HG02840 (cell line): ENCODE results near the gene TMEM181.
"Not testable (repeated sequence)": the region's sequence is repeated elsewhere in the genome, so short reads cannot be mapped to it uniquely, and the experiment has no call there.

Source experiments
- ATAC-seq: cut with Tn5 transposase; IDR thresholded peaks from one replicate; pipeline ENCODE4 v1.9.1; 2021; ENCODE audit warnings: mild to moderate bottlenecking, moderate library complexity, moderate number of reproducible peaks; ENCODE audit not compliant: unreplicated experiment, low FRiP score

Gene TMEM181

DNA sequence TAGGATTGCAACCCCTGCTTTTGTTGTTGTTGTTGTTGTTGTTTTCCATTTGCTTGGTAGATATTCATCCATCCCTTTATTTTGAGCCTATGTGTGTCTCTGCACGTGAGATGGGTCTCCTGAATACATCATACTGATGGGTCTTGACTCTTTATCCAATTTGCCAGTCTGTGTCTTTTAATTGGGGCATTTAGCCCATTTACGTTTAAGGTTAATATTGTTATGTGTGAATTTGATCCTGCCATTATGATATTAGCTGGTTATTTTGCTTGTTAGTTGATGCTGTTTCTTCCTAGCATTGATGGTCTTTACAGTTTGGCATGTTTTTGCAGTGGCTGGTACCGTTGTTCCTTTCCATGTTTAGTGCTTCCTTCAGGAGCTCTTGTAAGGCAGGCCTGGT, 58.4 kb downstream of the TMEM181 start:
- ATAC-seq, result not testable (repeated sequence)

DNA sequence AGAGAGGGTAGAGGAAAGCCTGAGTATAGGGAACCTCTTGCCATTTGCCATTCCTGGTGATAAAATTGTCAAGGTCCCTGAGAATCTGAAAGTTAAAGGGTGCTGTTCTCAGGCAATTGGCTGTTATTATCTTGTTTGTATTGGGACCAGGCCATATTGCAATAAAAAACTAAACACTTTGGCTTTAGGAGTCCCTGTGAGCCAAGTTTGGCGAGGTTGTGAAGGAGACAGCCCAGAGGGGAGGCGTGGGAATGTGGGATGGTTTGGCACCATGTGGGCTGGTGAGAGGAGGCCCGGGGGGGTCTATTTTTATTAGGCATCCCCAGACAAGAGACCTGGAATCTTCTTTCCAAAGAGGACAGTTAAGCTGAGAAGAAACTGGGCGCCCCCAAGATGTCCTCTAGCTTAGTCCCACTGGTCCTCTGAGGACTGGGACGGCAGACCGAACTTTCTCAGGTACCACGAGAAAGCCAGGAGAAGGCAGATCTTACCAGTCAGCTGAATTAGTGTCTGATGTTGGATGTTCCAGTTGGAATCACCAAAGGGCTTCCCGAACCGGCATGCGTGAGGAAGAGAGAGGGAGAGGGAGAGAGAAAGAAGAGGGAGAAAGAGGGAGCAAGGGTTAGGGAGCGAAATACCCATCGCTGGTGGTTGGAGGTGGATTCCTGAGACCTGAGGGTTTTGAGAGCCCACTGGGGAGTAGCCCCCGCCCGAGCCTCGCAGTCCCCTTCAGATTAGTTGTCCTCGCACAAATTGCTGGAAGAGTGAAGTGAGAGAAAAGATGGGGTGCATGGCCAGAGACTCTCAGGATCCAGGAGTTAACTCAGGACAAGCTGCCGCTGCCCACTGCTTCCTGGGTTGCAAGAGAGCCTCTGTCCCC, 60.3 kb downstream of the TMEM181 start:
- no peak for ATAC-seq

DNA sequence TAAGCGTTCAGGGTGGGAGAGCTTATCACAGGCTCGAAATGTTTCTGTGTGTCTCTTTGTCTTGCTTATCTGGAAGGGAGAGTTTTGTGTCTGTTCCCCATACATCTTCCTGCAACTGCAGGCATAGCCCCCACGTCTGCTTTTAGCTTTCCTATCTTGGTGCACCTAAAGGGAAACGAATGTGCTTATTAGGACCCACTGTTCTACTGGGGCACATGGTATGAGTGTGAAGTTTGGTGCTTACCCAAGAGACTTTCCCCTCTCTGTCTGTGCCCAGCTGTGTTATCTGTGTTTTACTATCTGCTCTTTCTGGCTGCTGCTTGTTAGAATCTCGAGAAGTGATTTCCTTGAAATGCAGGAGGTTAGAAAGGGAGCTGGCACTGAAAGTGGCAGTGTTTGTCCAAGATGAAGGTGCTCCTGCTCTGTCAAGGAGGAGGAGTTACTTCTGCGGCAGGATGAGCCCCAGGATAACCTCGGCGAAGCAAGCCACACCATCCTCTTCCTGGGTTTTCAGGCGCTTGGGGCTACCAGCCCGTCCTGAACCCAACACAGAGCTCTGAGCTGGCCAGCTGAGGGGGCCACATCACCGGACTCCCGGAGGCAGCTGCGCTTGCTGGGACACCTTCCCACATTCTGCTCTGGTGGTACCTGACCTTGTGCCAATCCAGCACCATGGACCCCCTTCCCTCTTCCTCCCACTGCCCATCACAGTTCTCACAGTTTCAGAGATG, 61.2 kb downstream of the TMEM181 start:
- no peak for ATAC-seq

DNA sequence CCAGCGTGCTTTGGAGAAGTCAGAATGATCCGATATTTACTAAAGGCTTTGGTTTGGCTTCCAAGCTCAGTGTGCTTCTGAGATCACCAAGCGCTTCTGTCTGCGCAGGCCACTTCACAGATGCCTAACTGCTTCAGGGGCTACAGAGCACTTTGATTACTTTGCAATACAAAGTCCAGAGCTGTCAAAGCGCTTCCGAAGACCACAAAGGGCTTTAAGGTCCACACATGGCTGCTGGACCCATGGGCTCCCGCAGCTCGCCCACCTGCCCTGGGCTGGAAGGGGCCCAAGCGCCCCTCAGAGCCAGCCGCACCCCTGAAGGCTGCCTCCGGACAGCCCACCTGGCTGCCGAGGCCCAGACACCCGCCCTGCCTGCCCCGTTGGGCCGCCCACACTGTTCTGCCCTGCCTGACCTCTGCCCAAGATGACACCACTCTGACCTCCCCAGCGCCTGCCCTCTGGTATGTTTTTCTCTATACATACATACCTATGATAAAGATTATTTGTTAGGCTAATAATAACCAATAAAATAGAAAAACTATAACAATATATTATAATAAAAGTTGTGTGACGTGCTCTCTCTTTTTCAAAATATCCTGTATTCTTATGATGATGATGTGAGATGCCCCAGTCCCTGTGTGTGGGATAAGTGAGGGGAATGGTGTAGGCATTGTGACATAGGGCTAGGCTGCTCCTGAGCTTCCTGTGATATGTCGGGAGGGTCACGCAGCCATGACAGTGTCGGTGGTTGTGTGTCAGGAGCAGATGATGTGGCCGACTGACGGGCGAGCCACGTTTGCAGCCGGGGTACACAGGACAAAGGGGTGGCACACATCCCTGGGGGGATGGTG, 62.0 kb downstream of the TMEM181 start:
- ATAC-seq, result no peak

DNA sequence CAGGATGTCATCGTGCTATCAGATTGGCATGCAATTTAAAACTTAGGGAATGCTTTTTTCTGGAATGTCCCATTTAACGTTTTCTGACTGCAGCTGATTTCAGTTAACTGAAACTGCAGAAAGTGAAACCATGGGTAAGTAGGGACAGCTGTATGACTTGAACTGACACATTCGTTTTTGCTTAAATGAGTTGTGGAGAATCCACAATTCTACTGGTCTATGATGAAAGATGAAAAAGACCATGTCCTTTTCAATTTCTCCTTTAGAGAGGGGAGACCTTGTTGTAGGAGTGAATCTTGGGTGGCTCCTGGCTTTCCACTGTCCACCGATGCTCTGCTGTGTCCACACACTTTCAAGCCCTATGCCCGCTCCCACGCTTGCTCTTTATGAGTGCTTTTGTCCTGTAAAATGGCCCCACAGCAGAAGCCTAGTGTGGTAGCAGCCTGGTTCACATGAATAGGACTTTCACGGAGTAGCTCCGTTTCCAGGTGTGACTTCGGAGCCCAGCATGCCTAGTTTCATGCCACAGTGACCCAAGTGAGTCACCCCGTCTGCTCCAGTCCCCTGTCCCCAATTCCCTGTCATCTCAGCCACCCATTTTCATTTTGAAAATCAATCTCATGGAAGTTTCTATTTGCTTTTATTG, 62.8 kb downstream of the TMEM181 start:
- ATAC-seq, result no peak

DNA sequence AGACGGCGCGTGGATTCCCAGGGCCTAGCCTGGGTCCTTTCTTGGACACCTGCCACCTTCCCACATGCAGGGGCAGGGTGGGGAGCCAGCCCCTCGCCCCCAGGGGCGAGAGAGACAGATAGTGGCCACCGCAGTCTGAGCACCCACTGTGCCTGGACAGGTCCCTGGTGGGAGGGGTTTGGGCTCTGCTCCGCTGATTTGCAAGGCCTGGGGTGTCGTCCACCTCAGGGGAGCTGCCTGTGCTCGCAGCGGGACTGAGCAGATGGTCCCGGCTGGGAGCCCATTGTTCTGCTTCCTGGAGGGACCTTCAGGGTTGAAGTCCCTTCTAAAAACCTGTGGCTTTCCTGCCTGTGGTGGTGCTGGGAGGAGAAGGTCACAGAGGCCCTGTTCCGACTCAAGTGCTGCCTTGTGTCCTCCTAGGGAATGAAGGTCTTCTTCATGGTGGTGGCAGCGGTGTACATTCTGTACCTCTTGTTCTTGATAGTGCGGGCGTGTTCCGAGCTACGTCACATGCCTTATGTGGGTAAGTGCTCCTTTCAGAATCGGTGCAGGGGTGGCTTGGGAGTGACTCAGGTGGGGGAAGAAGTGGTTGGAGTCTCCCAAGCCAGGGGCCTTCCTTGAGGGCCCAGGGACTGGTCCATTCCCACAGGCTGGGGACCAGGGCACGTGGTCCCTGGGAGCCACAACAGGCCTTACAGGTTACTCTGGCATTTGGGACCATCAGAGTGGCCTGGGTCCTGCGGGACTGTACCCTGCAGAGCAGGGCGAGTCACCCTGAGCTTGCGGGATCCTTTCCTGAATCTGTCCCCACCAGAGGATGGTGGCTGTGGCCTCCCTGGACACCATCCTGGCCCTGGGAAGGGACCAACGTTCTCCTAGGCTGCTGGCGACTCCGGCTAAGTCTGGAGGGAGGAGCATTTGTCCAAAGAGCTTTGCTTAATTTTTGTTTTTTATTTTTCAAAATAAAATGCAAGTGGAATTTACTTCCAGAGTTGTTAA, 65.1 kb downstream of the TMEM181 start:
- ATAC-seq, result no peak

DNA sequence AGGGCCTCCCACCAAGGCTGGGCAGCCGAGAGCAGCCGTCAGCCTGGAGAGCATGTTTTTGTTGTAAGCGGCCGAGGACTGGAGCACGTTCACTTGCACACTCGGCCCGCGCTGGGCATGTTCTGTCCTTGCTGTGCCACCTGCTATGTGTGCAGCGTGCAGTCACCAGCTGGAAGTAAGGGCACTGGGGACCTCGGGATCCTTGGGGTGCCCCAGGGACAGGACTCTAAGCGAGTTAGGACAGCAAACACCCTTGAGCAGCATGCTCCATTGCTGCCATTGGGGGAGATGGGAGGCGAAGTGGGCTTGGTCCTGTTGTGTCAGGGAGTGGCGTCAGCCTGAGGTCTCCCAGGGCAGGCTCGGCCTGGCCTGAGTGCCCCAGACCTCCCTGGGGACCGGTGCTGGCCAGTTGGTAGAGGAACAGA, 66.0 kb downstream of the TMEM181 start:
- no peak for ATAC-seq

DNA sequence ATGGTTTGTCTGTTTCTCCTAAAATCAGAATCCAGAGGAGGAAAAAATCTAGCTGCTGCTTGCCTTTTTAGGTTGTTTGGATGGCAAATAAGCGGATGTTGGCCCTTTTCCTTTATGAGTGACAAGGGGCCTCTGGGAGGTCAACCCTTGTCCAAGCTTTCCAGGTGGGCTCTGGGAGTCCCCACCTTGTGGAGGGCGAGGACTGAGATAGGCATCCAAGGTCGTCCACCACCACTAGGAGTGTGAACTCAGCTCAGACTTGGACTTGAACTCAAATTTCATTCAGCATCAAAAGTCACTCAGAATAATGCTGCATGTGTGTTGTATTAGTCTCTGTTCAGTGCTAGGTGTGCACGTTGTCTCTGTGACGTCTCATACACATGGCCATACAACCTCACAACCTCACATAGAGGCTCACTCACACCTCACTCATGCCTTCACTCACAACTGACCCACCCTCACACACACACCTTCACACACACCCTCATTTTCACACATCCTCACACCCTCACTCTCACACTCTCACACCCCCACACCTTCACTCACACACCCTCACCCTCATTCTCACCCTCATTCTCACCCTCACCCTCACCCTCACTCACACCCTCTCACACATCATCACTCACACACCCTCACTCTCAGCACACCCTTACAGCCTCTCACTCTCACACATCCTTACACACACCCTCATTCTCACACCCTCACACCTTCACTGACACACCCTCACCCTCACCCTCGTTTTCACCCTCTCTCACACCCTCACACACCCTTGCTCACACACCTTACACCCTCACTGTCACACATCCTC, 66.7 kb downstream of the TMEM181 start:
- no peak for ATAC-seq

DNA sequence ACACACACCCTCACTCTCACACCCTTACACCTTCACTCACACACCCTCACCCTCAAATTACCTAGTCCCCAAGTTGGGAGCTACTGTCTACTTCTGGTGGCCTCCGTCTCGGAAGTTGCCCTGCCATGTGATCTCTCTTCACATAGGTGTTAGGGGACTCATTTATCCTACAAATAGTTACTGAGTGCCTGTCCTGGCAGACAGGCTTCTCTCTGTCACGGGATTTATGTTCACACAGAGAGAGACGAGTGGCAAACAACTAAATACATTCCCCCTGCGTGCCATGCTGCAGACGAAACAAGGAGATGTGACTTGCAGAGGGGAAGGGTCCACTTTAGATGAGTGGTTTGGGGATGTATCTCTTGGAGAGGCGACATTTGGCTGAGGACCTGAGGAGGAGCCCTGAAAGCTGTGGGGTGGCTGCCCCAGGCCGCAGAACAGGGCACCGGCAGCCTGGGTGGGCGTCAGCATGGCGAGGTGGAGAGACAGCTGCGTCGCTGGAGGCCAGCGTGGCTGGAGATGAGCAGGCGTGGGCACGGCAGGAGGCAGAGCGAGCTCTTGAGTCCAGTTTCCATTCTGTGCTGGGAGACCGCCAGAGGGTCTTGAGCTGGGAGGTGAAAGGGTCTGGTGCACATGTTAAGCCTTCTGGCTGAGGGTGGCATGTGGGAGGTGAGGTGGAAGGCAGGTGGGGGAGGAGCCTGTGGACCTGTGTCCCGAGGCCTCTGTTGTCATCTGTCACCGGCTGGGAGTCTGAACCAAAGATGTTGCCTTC, 67.5 kb downstream of the TMEM181 start:
- no peak for ATAC-seq

DNA sequence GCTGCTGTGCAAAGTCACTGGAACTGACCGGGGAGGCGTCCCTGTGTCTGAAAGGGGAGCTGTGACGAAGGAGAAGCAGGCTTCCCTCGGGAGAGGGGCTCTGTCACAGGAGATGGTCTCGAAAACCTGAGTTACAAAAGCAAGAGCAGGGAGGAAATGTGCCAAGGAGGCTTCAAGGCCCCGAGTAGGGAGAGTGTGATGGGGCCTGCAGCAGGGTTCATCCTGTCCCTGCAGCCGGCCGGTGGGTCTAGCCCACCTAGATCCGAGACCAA, 68.0 kb downstream of the TMEM181 start:
- ATAC-seq, result no peak

DNA sequence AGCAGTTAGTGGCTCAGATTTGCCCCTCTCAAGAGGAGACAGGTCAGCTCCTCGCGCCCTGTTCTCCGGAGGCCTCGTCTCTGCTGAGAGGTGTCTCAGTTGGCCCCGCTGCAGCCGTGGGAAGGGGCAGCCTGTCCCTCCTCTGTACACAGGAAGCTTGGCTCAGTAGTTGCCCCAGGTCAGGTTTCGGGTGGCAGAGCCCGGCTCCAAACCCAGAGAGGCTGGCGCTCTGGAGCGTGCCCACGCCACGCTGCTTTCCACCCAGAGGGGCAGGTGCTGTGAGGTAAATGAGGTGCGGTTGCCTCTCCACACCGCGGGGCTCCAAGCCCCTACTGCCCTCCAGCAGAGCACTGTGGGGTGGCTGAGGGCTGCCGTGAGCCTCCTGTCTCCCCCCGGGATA, 68.7 kb downstream of the TMEM181 start:
- ATAC-seq, result no peak

DNA sequence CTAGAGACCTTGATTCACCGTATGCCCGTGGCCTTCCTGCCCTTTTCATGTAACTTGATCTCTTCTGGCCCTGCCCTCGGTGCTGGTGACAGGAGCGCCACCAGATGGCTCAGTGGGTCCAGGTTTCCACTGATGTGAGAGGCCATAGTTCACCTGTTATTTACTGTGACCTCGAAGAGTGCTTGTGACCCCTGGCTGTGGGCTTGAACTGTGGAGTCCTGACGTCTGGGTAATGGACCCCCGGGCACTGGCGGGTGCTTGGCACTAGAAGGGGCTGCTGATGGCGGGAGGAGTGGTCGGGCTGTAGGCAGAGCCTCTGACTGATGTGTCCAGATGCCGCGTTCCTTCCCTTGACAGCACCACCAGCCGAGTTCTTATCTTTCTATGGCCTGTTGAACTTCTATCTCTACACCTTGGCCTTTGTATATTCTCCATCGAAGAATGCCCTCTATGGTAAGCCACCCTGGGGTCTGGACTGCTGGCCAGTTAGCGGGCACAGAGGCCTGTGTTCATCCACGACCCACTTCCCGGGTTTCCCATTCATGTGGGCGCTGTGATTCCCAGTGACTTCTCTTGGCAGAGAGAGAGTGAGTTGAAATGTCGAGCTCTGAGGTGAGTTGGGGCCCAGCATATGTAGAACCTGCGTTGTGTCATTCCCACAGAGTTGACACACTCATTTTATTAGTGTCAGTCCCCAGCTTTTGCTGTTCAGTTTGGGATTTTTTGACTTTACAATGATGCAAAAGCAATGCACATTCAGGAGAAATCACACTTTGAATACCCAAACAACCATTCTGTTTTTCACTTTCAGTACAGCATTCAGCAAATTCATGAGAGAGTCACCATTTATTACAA, 69.7 kb downstream of the TMEM181 start:
- no peak for ATAC-seq

DNA sequence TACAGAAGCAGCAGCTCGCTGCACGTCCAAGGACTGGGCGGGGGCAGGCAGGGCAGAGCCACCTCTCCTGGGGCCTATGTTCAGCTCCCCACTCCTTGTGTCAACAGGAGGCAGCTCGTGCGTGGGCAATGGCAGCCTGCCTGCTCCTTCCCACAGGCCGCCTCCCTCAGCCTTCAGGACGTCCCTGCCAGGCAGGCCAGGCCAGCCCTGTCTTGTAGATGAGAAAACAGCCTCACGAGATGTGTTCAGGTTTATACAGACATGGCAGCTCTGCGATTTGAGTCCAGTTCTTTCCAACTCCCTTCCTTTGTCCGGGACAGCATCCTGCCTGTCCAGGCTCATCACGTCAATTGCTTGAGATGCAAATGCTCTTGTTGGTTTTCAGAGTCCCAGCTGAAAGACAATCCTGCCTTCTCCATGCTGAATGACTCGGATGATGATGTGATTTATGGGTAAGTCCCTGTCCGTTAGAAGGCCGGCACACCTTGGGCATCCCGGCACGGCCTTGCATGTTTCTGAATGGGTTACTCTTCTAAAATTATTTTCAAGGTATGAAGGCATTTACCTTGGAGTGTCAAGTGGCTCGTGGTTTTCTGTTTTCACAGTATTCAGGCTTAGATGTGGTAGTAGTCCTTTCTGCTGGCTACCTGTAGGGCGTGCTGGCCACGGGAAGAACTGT, 71.2 kb downstream of the TMEM181 start:
- no peak for ATAC-seq

DNA sequence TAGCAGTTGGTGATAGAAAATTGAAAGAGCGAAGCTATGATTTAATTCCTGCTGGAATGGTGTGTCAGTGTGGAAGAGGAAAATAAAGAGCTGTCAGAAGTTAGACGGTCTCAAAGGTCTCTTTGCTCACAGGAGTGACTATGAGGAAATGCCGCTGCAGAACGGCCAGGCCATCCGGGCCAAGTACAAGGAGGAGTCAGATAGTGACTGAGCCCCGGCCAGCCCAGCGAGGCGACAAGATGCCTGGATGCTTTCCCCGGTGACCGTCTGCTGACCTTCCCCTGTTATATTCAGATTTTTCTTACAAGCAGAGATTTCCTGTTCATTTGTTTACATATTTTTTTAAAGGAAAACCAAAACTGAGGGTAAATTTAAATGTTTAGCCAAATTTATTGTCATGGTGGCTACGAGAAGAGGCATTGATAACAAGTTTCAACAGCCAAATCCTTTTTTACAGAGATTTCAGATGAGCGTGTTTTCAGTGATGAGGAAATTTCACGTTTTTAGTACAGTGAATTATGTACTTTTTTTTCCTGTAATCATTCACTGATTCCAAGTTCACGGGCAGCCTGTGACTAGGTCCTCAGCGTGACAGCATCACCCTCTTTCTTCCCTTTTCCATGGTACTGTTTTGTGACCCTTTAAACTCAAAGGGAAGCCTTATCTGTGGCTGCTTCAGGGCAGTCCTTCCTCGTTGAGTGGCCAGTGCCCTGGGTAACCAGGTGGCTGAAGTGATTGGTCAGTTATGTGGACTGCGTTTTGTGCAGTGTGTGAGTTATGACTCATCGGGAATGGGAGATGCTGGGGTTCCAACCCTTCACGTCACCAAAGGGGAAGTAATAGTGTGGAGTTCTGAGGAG, 72.0 kb downstream of the TMEM181 start:
- ATAC-seq, result no peak

DNA sequence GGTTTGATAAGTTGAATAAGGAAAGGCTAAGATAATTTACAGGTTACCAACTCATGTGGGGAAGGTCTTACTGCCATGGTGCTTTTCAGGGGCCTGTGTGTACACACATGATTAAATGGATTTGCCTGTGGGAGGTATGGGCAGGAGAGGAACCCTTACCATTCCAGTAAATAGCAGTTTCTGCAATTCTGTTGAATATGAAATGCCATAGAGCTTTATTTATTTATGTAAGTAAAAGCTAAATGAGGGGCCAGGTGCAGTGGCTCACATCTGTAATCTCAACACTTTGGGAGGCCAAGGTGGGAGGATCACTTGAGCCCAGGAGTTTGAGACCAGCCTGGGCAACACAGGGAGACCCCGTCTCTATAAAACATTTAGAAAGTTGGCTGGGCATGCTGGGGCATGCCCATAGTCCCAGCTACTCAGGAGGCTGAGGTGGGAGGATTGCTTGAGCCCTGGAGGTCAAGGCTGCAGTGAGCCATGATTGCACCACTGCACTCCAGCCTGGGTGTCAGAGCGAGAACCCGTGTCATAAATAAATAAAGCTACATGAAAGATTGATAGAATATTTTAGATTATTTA, 72.7 kb downstream of the TMEM181 start:
- ATAC-seq, result not testable (repeated sequence)
